NCI-H1417 treated with DMSO at 0.1 percent for 48 hours (cell line): ENCODE measurements around the gene SLC26A11.
"Not testable (repeated sequence)": the region's sequence is repeated elsewhere in the genome, so short reads cannot be mapped to it uniquely, and the experiment has no call there.

Experiments
- DNase-seq: peaks from one replicate; lab custom pipeline; 2025; lab: John Stamatoyannopoulos, UW

The SLC26A11 gene

DNA sequence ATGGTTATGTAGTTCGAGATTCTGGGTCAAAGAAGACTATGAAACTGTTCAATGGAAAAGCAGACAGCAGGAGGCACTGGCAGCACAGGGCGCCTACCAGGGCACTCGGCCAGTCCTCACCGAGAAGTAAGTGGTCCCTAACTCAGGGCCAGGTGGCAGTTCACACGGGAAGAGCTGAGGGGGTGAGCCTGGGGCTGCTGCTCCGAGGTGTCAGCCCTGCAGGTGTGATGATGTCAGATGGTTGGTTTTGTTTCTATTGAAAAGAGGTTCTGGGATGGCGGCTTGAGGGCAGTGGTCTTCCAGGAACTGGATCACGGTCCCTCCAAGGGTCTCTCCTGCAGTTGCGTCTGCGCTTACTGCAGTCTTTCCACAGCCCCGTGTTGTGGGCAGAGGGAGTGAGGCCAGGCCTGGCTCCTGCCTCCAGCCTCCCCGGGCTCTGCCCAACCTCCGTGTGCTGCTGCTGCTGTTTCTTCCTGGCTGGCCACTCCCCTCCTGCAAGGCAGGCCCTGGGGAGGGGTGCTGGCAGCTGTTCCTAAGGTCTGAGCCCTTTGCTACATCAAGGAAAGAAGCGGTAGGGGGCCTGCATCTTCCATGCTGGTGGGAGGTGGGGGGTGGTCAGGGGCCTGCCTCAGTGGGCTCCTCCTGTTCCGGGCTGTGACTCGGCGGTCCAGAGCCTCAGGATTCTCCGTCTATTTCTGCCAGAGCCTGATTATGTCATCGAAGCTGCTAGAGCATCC lies 63.1 kb downstream of the SLC26A11 start:
- no peak for DNase-seq

GRCh38 chr17:80284631-80285030 lies 64.4 kb downstream of the SLC26A11 start:
- no peak for DNase-seq

DNA sequence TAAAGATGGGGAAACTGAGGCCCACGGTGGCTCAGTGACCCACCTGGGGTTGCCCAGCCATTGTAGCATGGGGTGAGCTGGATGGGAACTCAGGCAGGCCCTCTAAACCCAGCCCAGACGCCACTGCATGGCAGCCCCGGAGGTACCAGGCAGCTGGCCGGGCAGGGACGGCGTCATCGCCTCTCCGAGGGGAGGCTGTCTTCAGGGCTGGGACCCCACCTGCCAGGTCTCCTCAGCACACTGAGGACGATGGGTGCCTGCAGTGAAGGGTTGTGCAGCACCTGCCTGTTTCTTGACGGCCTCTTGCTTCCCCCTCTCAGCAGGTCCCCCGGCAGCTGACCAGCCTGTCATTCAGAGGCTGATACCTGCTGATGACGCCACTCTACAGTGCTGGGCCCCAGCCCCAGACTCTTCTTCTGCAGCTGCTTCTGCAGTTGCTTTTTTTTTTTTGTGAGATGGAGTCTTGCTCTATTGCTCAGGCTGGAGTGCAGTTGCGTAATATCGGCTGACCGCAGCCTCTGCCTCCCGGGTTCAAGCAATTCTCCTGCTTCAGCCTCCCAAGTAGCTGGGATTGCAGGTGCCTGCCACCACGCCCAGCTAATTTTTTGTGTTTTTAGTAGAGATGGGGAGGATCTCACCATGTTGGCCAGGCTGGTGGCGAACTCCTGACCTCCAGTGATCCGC lies 65.2 kb downstream of the SLC26A11 start:
- no peak for DNase-seq

DNA sequence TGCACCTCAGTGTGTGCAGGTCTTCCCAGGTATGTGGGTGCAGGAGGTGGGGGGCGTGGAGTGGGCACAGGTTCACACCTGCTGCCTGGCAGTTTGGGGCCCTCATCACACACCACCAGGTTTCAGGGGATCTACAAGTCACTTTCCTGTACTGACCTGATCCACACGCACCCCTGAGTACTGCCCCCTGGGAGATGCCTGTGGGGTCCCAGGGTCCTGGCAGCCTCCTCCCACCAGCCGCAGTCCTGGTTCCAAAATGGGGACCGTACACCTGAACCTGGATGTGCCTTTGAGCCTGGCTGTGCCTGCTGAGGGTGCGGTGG lies 66.4 kb downstream of the SLC26A11 start:
- DNase-seq: no peak

GRCh38 chr17:80287038-80287437 lies 66.8 kb downstream of the SLC26A11 start:
- no peak for DNase-seq

DNA sequence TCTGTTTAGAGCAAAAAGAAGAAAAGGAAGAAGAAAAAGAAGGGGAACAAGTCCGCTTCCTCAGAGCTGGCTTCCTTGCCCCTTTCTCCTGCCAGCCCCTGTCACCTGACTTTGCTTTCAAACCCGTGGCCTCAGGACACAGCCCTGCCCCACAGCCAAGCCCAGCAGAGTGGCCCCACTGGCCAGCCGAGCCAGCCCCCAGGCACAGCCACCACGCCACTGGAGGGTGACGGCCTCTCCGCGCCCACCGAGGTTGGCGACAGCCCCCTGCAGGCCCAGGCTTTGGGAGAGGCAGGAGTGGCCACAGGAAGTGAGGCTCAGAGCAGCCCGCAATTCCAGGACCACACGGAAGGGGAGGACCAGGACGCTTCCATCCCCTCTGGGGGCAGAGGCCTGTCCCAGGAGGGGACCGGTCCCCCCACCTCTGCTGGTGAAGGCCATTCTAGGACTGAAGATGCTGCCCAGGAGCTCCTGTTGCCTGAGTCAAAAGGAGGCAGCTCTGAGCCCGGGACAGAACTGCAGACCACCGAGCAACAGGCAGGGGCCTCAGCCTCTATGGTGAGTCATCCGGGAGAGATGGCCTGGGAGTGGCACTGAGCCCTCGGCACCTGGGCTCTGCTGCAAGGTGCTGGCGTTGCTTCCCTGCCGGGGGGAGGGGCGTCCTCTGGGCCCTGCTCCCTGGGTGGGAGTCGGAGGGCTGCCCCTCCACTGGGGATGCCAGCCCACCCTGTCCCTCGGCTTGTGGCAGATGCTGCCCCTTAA lies 67.8 kb downstream of the SLC26A11 start:
- DNase-seq: no peak

DNA sequence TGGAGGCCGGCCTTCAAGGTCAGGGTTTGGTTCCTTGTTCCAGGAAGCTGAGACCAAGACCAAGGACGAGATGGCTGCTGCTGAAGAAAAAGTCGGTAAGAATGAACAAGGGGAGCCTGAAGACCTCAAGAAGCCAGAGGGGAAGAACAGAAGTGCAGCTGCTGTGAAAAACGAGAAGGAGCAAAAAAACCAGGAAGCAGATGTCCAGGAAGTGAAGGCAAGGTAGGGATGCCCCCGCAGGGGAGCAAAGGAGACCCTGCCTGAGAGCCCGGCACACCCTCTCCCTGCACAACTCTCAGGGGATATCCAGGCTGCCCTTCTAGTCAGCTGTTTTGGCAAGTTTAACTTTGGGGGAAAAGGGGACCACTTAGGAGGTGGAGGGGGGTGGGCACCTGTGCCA lies 69.4 kb downstream of the SLC26A11 start:
- no peak for DNase-seq

DNA sequence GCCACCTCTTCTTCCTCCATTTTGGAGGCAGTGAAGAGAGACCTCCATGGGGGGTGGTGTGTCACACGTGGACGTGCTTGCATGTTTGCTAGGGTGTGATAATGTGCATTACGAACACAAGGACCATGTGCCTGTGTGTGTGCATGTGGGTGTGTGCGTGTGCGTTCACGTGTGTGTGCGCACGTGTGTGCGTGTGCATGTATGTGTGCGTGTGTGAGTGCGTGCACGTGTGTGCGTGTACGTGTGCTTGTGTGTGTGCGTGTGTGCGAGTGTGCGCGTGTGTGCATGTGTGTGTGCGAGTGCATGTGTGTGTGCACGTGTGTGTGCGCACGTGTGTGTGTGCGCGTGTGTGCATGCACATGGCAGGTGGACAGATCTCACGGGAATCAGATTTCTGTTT lies 69.9 kb downstream of the SLC26A11 start:
- no peak for DNase-seq

- DNase-seq: no peak
Measured at GRCh38 chr17:80291260-80291659, 71.0 kb downstream of the SLC26A11 start.

DNA sequence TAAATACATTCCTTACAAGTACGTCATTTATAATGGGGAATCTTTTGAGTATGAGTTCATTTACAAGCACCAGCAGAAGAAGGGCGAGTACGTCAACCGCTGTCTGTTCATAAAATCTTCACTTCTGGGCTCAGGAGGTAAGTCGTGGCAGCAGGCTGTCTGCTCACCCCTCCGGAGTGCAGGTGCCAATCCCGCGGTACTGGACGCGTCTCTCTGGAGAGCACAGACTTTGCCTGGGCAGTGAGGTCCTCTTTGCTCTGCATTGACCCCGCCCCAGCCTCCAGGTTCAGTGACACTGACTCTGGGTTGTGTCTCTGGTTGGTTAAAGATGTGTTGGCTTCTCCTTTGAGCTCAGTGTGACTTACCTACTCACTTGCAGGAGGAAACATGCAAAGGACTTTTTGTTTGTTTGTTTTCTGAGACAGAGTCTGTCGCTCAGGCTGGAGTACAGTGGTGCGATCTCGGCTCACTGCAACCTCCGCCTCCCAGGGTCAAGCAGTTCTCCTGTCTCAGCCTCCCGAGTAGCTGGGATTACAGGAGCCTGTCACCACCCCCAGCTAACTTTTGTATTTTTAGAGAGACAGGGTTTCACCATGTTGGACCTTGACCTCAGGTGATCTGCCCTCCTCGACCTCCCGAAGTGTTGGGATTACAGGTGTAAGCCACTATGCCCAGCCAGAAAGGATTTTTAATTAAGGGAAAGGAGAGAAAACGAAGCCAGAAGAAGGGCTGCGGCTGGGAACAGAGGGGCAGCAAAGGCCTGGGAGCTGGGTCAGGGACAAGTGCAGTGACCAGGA lies 71.7 kb downstream of the SLC26A11 start:
- DNase-seq: no peak

DNA sequence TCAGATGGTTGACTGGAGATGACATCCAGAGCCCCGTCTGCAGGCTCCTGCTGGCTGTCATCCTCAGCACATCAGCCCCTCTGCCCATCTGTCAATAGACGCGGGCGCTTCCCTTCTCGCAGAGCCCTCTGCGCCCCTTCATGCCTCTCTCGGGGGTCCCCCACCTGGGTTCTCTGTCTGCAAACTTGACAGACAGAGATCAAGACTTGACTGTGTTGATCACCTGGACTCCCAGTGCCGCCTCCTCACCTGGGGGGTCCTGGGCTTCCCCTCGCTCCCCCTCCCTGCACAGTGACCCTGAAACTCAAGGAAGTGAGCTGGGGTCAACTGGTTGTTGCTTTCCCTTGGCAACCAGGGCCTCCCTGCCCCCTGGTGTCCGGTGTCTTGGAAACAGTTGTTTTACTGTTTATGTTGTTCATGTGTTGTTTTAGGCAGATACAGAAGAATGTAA lies 72.3 kb downstream of the SLC26A11 start:
- no peak for DNase-seq

- DNase-seq: no peak
Measured at GRCh38 chr17:80294210-80294609, 74.0 kb downstream of the SLC26A11 start.

- no peak for DNase-seq
Measured at GRCh38 chr17:80294653-80295052, 74.4 kb downstream of the SLC26A11 start.

DNA sequence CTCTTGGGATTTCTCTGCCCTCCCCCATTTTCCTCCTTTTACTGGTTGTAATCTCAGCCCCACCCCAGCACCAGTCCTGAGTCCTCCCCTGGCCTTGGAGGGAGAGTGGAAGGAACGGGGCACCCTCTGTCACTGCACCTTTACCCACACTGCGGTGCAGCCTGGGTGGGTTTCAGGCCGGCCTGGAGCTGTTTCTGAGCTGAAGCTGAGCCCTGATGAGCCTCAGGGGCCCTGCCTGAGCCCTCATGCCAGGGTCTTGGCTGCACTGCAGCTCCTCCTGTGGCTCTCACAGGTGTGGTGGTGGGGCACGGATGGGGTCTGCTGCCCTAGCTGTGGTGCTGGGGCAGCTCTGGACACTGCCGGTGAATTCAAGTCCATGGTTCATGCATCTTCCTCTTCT lies 74.9 kb downstream of the SLC26A11 start:
- no peak for DNase-seq

DNA sequence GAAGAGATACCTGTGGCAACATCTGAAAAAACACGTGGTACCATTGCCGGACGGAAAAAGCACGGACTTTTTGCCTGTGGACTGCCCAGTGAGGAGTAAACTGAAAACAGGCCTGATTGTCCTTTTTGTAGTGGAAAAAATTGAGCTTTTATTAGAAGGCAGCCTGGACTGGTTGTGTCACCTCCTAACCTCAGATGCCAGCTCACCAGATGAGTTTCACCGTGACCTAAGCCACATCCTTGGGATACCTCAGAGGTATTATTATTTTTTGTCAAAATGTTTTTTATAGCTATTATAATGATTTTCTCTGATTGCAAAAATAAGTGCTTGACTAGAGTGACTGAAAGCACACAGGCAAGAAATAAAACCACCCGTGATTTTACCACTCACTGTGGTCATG lies 75.3 kb downstream of the SLC26A11 start:
- no peak for DNase-seq

DNA sequence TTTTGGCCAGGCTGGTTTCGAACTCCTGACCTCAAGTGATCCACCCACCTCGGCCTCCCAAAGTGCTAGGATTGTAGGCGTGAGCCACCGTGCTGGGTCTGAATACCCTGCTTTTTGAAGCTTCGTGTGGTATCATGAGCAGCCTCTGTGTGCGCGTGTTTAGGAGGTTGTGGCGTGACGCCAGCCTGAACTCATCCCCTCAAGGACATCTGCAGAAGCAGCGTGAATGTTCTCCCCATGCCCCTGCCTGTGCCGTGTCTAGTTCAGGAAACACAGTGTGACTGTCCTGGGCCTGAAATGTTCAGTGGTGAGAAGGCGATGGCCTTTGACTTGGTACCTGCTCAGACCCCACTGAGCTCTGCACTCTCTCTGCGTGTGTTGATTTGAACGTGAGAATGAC lies 76.0 kb downstream of the SLC26A11 start:
- DNase-seq: no peak

- DNase-seq: no peak
Measured at GRCh38 chr17:80297996-80298560, 77.9 kb downstream of the SLC26A11 start.

- DNase-seq: not testable (repeated sequence)
Measured at GRCh38 chr17:80299350-80300100, 79.3 kb downstream of the SLC26A11 start.

GRCh38 chr17:80300756-80301155 lies 80.5 kb downstream of the SLC26A11 start:
- DNase-seq: not testable (repeated sequence)
